Lower lobe of right lung (tissue), 2 donors: ENCODE results near the gene NOL4L. TPM values are rescaled to one million over a fixed set of nuclear protein-coding genes. Genes with fewer than 3 reads are reported as not detected.

Experiments used
- ATAC-seq, 2 donors: fragments of 200-7000 bp; cut with Tn5 transposase; one replicate each; pipeline ENCODE4 v1.9.1; 2020 to 2022; ENCODE audit warnings: mild to moderate bottlenecking in 2 of 2, moderate library complexity in 2 of 2
- DNase-seq: peaks from one replicate; pipeline ENCODE4 v3.0.0-alpha.2; 2020
- H3K27ac ChIP-seq: fragments of 200-600 bp; one replicate; pipeline ENCODE4 v1.8.0; 2022
- H3K27me3 ChIP-seq: fragments of 200-600 bp; one replicate; pipeline ENCODE4 v1.8.0; 2022; ENCODE audit warnings: low read depth
- H3K36me3 ChIP-seq: fragments of 200-600 bp; one replicate; pipeline ENCODE4 v1.8.0; 2022; ENCODE audit warnings: mild to moderate bottlenecking
- H3K4me1 ChIP-seq: fragments of 200-600 bp; one replicate; pipeline ENCODE4 v1.8.0; 2022
- H3K4me3 ChIP-seq: fragments of 200-600 bp; one replicate; pipeline ENCODE4 v1.8.0; 2022; ENCODE audit warnings: mild to moderate bottlenecking
- H3K9me3 ChIP-seq: fragments of 200-600 bp; one replicate; pipeline ENCODE4 v1.8.0; 2022
- intact Hi-C: fragments of 100-400 bp; cut with DNase I; formaldehyde crosslinking; loops from one replicate; pipeline ENCODE4 v1.11.0; 2022
- total RNA-seq: library from RNA; stranded (reverse); fragmentation: NEBNext Ultra II Directional; extraction: Animal tissue kit (Norgen Biotek cat#: 25700); gene quantifications from one replicate; pipeline ENCODE4 v1.2.1, GENCODE V29; 2021
- TF ChIP-seq, protein P1 (sequence below): fragments of 200-600 bp; IDR thresholded peaks from one replicate; pipeline ENCODE4 v1.8.0; 2022; ENCODE audit warnings: antibody characterized with exemption, mild to moderate bottlenecking
- donor health status: DM: no; HTN: yes; CAD: no; lungs with severe emphysema.

NOL4L gene
- total RNA-seq, 1 donor from 2014 or later, result 14.3 TPM

GRCh38 chr20:32553618-32554017, 31.5 kb downstream of the NOL4L start:
- Histone ChIP-seq H3K9me3 (no peaks in the 10 kb centered on the region), H3K4me3 (no peak overlapping the region), H3K27ac (no peak overlapping the region), H3K4me1 (no peaks in the 10 kb centered on the region), H3K27me3 (no peaks in the 10 kb centered on the region), H3K36me3 (no peaks in the 10 kb centered on the region)
- TF ChIP-seq, protein P1, sequence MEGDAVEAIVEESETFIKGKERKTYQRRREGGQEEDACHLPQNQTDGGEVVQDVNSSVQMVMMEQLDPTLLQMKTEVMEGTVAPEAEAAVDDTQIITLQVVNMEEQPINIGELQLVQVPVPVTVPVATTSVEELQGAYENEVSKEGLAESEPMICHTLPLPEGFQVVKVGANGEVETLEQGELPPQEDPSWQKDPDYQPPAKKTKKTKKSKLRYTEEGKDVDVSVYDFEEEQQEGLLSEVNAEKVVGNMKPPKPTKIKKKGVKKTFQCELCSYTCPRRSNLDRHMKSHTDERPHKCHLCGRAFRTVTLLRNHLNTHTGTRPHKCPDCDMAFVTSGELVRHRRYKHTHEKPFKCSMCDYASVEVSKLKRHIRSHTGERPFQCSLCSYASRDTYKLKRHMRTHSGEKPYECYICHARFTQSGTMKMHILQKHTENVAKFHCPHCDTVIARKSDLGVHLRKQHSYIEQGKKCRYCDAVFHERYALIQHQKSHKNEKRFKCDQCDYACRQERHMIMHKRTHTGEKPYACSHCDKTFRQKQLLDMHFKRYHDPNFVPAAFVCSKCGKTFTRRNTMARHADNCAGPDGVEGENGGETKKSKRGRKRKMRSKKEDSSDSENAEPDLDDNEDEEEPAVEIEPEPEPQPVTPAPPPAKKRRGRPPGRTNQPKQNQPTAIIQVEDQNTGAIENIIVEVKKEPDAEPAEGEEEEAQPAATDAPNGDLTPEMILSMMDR, result no peak
- intact Hi-C loops, result no loop called here
- DNase-seq (no peak), ATAC-seq (no peak)

GRCh38 chr20:32551693-32552092, 33.4 kb downstream of the NOL4L start:
- DNase-seq (no peak), ATAC-seq (no peak)
- H3K36me3 ChIP-seq, result no peaks in the 10 kb centered on the region
- H3K9me3 ChIP-seq, result no peaks in the 10 kb centered on the region
- TF ChIP-seq, protein P1, result no peak
- intact Hi-C loops, result no loop called here
- no peak overlapping the region for H3K4me3 ChIP-seq
- H3K27ac ChIP-seq, result no peak overlapping the region
- H3K27me3 ChIP-seq, result no peaks in the 10 kb centered on the region
- no peaks in the 10 kb centered on the region for H3K4me1 ChIP-seq

DNA sequence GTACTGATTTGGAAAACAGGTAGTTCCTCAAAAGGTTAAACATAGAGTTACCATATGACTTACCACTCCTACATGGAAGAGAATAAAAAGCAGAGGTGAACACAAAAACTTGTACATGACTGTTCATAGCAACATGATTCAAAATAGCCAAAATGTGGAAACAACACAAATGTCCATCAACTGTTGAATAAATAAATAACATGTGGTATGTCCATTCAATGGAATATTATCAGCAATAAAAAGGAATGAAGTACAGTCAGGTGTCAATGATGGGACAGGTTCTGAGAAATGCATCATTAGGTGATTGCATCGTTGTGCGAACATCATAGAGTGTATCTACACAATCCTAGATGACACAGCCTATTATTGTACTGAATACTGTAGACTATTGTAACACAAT, 35.3 kb downstream of the NOL4L start:
- ATAC-seq, result no peak
- no peaks in the 10 kb centered on the region for H3K9me3 ChIP-seq
- H3K27ac ChIP-seq, result no peak overlapping the region
- H3K36me3 ChIP-seq, result no peaks in the 10 kb centered on the region
- no peak for DNase-seq
- H3K4me1 ChIP-seq, result no peaks in the 10 kb centered on the region
- H3K4me3 ChIP-seq, result no peak overlapping the region
- TF ChIP-seq, protein P1, result no peak
- intact Hi-C loops, result no loop called here
- no peaks in the 10 kb centered on the region for H3K27me3 ChIP-seq

DNA sequence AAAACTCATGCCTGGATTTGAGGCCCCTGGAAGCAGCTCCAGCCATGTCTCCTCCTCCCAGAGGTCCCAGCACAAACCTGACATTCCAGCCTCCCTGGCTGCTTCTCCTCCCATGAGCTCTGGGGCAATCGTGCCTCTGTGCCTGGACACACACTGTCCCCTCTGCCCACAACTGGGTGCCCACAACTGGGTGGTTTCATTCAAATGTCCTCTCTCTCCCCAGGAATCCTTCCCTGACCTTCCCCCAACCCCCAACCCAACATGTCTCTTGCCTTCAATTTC, 37.4 kb downstream of the NOL4L start:
- TF ChIP-seq, protein P1, result no peak
- no peaks in the 10 kb centered on the region for H3K9me3 ChIP-seq
- no peaks in the 10 kb centered on the region for H3K27me3 ChIP-seq
- H3K36me3 ChIP-seq, result no peaks in the 10 kb centered on the region
- no peak overlapping the region for H3K4me3 ChIP-seq
- ATAC-seq, result no peak
- DNase-seq, result no peak
- H3K4me1 ChIP-seq, result no peaks in the 10 kb centered on the region
- intact Hi-C loops, result no loop called here
- H3K27ac ChIP-seq, result no peak overlapping the region

DNA sequence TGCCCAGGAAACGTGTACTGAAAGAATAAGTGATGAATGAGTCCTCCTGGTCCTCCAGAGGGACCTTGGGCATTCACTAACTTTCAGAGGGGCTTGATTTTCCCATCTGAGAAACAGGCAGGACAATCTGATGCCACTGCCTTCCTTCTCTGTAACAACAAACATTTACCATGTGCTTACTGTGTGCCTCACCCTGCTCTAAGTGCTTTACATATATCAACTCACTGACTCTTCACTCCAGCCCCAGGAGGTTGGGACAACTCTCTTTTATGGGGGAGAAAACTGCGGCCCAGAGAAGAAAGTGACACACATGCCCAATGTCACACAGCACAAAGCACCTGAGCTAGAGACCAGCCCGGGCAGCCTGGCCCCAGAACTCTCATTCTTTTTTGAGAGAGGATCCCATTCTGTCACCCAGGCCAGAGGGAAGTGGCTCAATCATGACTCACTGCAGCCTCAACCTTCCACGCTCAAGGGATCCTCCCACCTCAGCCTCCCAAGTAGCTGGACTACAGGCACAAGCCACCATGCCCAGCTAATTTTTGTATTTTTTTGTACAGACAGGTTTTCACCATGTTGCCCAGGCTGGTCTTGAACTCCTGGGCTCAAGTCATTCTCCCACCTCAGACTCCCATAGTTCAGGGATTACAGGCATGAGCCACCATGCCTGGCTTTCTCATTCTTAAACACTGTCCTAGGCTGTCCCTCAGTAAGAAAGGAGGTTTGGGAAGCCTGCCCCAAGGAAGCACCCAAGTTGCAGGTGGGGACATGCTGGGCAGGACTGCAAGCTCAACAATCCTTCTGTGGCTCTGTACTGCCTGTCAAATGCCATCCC, 38.0 kb downstream of the NOL4L start:
- TF ChIP-seq, protein P1, result no peak
- intact Hi-C loops, result no loop called here
- no peaks in the 10 kb centered on the region for H3K9me3 ChIP-seq
- no peaks in the 10 kb centered on the region for H3K27me3 ChIP-seq
- no peak overlapping the region for H3K4me3 ChIP-seq
- no peaks in the 10 kb centered on the region for H3K4me1 ChIP-seq
- no peak overlapping the region for H3K27ac ChIP-seq
- H3K36me3 ChIP-seq, result no peaks in the 10 kb centered on the region
- ATAC-seq, result peak in 1 of 2 donors; percentile 17
- no peak for DNase-seq
